Measurements from ENCODE around the gene INPP5A. TPM values are rescaled to one million over a fixed set of nuclear protein-coding genes. Genes with fewer than 3 reads are reported as not detected.
A peak's percentile ranks its signal among the peaks of the same experiment; 100 is the strongest.

Gene INPP5A
- total RNA-seq, 3 donors from 2014 or later = 26.6 to 50.6 (median 38.7) TPM

DNA sequence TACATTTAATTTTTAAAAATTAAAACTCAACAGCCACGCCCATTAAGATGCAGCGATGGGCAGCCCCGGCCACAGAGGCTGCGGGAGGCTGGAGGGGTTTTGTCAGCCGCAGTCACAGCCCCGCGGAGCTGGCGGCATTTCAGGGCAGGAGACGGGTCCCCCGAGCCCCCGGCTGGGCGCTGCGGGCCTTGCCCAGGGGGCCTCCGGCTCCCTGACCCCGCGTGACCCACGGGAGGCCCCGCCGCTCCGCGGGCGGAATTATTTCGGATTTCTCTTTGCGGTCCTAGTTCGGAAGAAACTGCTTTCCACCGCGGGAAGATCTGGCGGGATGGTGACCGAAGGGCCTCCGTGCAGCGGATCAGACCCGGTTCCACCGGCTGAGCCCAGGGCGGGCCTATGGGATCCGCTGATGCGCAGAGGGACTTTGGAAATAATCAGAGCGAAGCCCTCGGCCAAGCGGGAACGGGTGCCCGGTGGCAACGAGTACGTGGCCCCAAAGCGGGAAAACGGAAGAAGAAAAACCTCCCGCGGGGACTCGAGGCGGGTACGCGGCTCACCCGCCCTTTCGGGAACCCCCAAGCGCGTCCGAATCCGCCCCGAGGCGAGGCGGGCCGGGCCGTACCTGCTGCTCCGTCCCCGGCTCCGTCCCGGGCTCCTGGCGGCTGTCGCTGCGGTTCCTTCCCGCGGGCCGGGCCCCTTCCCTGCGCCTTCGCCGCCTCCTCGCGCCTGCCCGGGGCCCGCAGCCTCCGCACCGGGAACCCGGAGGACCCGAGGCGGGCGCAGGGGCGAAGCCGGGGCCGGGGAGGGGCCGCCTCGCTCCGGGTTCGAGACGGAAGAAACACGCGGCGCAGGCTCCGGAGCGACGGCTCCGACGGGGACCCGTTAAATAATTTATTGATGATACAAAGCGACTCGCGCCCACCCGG lies 246.6 kb downstream of the INPP5A start:
- Histone ChIP-seq H3K9me3 (peaks cover 13 to 17% of the 10 kb centered on the region in 2 donors), H3K4me3 (no peak overlapping the region), H3K27ac (no peak overlapping the region), H3K4me1 (no peaks in the 10 kb centered on the region), H3K36me3 (no peaks in the 10 kb centered on the region), H3K27me3 (peaks cover 3 to 55% of the 10 kb centered on the region in 2 donors)
- DNase-seq (ENCODE audit: low spot score in 2 of 2) = no peak
- intact Hi-C loops (cut with DNase I; ENCODE audit: low total_unique reads) = no loop called here
- TF ChIP-seq POLR2A (IDR thresholded peaks at IDR 0.05) (no peak), POLR2AphosphoS5 (IDR thresholded peaks at IDR 0.05) (no peak)
- TF ChIP-seq, protein P1, sequence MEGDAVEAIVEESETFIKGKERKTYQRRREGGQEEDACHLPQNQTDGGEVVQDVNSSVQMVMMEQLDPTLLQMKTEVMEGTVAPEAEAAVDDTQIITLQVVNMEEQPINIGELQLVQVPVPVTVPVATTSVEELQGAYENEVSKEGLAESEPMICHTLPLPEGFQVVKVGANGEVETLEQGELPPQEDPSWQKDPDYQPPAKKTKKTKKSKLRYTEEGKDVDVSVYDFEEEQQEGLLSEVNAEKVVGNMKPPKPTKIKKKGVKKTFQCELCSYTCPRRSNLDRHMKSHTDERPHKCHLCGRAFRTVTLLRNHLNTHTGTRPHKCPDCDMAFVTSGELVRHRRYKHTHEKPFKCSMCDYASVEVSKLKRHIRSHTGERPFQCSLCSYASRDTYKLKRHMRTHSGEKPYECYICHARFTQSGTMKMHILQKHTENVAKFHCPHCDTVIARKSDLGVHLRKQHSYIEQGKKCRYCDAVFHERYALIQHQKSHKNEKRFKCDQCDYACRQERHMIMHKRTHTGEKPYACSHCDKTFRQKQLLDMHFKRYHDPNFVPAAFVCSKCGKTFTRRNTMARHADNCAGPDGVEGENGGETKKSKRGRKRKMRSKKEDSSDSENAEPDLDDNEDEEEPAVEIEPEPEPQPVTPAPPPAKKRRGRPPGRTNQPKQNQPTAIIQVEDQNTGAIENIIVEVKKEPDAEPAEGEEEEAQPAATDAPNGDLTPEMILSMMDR (IDR thresholded peaks at IDR 0.05) = no peak

DNA sequence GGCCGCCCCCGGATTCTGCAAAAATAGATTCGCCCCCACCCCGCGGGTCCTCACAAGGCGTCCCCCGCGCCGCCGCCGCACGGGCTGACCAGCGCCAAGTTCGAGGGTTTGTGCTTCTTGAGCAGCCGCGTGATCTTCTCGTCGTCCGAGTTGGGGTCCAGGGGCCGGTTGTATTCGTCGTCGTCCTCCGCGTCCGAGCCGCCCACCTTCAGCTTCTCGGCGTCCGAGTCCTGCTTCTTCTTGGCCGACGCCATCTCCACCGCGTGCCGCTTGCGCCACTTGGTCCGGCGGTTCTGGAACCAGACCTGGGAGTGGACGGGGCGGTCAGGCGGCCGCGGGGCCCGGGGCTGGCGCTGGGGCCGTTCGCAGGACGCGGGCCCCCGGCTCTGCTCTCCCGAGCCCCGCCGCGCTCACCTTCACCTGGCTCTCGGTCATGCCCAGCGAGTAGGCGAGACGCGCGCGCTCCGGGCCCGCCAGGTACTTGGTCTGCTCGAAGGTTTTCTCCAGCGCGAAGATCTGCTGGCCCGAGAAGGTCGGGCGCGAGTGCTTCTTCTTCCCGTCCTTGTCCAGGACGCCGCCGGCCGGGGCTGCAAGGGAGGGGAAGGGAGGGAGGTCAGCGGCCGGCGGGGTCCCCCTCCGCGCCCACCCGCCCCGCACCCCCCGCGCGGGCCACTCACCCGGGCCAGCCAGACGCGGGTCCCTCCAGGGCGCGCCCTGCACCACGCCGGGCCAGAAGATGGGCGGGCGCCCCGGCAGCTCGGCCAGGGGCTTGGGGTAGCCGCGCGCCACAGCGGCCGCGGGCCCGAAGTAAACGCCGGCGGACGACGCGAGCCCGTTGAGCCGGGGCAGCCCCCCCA lies 247.5 kb downstream of the INPP5A start:
- TF ChIP-seq, protein P1 (IDR thresholded peaks at IDR 0.05) = no peak
- TF ChIP-seq POLR2AphosphoS5 (IDR thresholded peaks at IDR 0.05) (no peak), POLR2A (IDR thresholded peaks at IDR 0.05) (no peak)
- H3K4me3 ChIP-seq = peak overlapping the region in 1 of 3 donors; percentile 49
- peaks cover 13 to 17% of the 10 kb centered on the region in 2 donors for H3K9me3 ChIP-seq
- no peak for DNase-seq (ENCODE audit: low spot score in 2 of 2)
- intact Hi-C loops (cut with DNase I; ENCODE audit: low total_unique reads) = no loop called here
- peaks cover 6 to 64% of the 10 kb centered on the region in 2 donors for H3K27me3 ChIP-seq
- no peak overlapping the region for H3K27ac ChIP-seq
- H3K4me1 ChIP-seq = no peaks in the 10 kb centered on the region
- H3K36me3 ChIP-seq = no peaks in the 10 kb centered on the region

DNA sequence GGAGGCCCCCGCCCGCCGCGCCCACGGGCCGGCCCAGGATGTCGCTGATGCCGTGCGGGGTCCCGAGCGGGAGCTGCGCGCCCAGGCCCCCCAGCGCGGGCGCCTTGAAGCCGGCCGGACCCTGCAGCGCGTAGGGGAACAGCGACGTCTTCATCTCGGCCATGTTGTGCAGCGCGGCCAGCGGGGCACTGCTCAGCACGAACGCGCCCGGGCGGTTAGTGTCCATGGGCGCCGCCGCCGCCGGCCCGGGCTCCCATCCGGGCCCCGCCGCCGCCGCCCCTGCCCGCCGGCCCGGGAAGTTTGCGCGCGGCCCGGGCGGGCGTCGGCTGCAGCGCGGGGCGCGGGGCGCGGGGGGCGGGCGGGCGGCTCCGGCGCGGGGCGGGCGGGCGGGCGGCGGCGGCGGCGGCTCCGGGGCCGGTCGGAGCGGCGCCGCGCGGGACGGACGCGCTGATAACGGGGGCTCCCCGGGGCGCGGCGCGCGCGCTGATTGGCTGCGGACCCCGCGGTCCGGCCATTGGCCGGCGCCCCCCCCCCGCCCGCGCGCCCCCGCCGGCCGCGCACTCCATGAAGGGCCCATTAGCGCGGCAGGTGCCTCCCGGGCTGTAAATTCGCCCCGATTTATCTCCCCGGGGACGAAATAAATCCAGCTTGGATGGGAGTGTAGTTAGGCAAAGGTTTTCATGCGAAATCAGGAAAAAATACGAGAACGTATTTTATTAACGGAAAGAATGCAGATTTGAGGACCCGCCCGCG lies 248.3 kb downstream of the INPP5A start, which contains the start of gene NKX6-2:
Gene NKX6-2, minus strand, starts transcription at position 425 of the 753 bp plus-strand sequence. Its CDS starts 199 bp downstream, at position 226.
- TF ChIP-seq, protein P1 (IDR thresholded peaks at IDR 0.05) = no peak
- no peak for TF ChIP-seq POLR2A (IDR thresholded peaks at IDR 0.05)
- no peak for TF ChIP-seq POLR2AphosphoS5 (IDR thresholded peaks at IDR 0.05)
- no peak for DNase-seq (ENCODE audit: low spot score in 2 of 2)
- no peaks in the 10 kb centered on the region for H3K36me3 ChIP-seq
- H3K27ac ChIP-seq = no peak within 1 kb of the TSS
- peaks cover 6 to 72% of the 10 kb centered on the region in 2 donors for H3K27me3 ChIP-seq
- peaks cover 13 to 17% of the 10 kb centered on the region in 2 donors for H3K9me3 ChIP-seq
- peak within 1 kb of the TSS in 2 of 3 donors; percentile 10 to 49 for H3K4me3 ChIP-seq
- intact Hi-C loops (cut with DNase I; ENCODE audit: low total_unique reads) = no loop called here
- H3K4me1 ChIP-seq = no peaks in the 10 kb centered on the region

DNA sequence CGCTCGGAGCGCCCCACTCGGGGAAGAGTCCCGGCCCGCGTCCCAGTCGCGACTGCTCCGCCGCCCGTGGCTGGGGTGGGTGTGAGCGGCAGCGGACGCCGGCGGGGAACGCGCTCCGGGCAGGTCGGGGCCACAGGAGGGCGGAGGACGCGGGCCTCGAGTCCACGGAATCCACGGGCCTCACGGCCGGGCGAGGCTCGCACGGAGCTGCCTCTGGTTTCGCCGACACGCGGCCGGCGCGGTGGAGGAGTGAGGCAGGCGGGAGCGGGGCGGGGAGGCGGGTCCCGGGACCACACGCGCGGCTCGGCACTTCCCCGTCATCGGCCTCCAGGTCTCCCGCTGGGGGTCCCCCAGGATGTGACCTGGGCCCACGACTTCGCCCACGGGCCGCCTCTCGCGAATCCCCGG lies 248.9 kb downstream of the INPP5A start:
- peak overlapping the region in 1 of 3 donors; percentile 29 for H3K4me3 ChIP-seq
- TF ChIP-seq POLR2AphosphoS5 (IDR thresholded peaks at IDR 0.05) (no peak), POLR2A (IDR thresholded peaks at IDR 0.05) (no peak)
- TF ChIP-seq, protein P1 (IDR thresholded peaks at IDR 0.05) = no peak
- no peak overlapping the region for H3K27ac ChIP-seq
- intact Hi-C loops (cut with DNase I; ENCODE audit: low total_unique reads) = no loop called here
- no peak for DNase-seq (ENCODE audit: low spot score in 2 of 2)
- H3K36me3 ChIP-seq = no peaks in the 10 kb centered on the region
- peaks cover 13 to 15% of the 10 kb centered on the region in 2 donors for H3K9me3 ChIP-seq
- H3K4me1 ChIP-seq = no peaks in the 10 kb centered on the region
- peaks cover 6 to 78% of the 10 kb centered on the region in 2 donors for H3K27me3 ChIP-seq
